ENCODE results near the gene GTF3C2.

Gene GTF3C2

DNA sequence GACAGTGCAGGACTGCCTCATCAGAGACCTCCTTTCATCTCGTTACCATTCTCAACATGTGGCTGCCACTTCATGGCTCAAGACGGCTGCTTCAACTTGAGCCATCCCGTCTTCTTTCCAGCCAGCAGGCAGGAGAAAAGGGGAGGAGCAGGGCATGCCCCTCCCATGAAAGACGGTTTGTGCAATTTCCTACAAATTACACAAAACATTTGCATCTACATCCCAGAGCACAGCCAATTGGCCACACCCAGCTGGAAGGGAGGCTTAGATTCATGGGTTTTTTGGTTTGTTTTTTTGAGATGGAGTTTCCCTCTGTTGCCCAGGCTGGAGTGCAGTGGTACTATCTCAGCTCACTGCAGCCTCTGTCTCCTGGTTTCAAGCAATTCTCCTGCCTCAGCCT, 60.1 kb downstream of the GTF3C2 start:
- DNase-seq (ENCODE audit: low read depth) = no peak

DNA sequence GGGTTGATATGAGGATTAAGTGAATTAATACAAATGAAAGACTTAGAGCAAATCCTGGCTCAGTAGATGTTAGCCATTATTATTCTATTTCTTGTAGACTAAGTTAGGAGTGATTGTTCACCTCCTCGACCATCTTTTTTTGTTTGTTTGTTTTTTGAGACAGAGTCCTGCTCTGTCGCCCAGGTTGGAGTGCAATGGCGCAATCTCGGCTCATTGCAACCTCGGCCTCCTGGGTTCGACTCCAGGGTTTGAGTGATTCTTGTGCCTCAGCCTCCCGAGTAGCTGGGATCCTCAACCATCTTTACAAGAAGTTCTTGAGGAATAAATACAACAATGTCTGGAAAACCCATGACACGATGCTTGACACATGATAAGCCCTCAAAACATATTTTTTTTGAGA, 61.6 kb downstream of the GTF3C2 start:
- no peak for DNase-seq (ENCODE audit: low read depth)

DNA sequence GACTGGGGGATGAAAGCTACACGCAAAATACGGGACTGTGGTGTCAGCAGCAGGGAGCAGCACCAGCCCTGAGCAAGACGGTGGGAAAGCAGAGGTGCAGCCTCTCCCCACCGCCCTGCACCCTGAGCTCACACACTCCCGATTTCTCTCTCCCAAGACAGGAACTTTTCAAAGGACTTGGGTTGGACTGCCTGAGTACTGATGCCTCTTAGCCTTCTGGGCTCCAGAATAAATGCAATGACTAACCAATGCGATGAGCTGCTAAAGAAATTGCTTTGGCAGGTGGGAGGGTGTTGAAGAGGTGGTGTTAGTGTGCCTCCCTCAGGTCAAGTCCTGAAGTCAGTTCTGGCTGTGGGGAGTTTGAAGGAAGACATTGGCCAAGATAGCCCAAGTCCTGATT, 64.7 kb downstream of the GTF3C2 start:
- DNase-seq (ENCODE audit: low read depth) = no peak

DNA sequence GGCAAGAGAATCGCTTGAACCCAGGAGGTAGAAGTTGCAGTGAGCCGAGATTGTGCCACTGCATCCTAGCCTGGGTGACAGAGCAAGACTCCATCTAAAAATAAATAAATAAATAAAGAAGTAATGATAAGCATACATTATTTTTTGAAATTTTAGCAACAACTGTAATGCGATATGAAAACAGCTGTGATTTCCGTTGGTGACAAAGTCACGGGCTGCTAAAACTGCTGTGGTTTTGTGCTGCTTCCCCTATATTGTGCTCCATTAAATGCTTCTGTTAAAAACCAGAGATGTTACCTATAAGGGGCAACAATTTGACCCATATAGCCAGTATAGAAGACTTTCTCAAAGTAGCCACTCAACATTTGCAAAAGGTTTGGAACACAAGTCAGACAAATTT, 66.0 kb downstream of the GTF3C2 start:
- no peak for DNase-seq (ENCODE audit: low read depth)

DNA sequence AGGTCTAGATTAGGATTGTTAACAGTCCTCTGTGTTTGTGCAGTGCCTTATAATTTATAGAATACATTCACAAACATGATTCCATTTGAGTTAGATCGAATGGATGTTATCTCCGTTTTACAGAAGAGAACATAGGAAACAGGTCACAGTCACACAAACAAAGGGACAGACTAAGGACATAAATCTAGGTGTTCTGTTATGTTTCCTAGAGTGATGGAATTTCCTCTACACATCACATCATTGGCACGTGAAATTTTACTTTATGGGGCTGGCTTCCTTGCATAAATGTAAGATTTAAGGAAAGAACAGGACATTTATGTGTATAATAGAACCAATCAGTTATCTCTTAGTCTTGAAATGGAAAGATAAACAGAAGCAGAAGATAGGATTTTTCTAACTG, 68.0 kb downstream of the GTF3C2 start:
- no peak for DNase-seq (ENCODE audit: low read depth)

DNA sequence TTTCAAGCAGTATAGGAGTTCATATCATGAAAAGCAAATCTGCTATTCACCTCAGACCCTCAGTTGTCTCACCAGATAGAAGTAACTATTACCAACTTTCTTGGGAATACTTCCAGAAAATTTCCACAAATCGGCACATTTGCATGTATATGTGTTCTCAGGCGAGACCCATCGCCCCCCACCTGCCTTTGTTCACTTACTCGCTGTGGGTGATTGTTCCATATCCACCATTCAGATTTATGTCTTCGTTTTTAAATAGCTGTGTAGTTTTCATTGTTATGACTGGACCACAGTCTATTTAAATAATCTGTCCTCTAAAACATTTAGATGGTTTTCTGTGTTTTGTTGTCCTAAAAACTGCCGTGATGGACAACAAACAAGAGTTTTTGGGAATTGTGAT, 71.1 kb downstream of the GTF3C2 start:
- DNase-seq (ENCODE audit: low read depth) = no peak

DNA sequence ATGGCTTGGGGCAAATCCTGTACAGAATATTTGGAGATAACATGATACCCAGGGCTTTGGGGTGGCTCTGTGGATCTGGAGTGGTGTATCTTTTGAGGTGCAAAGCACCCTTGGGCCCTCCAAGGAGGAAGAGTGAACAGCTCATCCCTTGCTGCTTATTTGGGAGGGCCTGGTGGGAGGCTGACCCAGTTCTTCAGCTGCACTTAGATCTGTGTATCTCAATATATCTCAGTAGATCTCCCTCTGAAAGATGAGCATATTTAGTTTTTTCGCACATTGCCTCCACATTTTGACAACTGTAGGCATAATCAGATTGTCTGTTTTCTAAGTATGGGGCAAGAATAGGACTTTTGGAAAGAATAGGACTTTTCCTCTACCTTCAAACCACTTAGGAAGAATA, 71.6 kb downstream of the GTF3C2 start:
- no peak for DNase-seq (ENCODE audit: low read depth)

DNA sequence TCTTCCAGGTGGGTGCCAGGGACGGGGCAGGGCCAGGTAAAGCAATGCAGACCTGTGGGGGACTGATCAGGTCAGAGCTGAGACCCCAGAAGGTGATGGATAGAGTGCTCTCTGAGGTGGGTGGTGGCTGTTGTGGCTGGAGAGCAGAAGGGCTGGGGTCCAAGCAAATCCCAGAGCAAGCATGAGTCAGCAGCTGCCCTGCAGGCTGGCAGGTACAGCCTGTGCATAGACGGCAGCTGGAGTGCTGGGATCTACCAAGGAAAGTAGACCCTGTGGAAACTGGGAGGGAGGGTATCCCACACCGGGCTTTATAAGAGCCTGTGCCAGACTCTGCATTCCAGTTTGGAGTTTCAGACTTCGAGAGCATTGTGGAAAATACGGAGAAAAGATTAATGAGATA, 73.7 kb downstream of the GTF3C2 start:
- DNase-seq (ENCODE audit: low read depth) = no peak

DNA sequence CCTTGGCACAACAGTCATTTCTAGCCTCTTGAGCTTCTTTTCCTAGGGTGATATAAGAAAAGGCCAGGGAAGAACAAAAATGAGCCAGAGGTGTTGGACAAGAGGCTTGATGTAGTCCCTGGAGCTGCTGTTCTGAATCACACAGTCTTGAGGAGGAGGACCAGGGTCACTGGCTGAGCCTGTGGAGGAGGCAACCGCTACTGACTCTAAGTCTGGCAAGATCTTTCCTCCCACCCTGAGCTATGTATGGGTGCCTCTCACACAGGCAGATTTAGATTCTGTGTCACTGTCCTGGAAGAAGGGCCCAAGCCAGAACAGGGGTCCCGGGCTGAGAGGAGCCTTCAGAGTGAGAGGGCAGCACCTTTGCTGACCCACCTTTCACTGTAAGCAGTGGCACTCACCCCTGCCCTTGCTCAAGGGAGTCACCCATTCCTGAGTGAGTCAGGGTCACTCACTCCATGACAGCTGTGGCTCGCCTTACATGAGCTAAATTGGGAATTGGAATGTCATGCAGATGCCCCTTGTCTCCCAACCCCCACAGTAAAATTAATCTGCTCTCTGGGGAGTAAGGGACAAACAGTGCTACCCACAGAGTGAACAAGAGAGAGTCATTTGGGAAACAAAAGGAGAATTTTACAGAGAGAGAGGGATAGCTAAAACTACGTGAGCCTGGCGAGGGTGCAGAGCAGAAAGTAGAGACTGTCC, 74.6 kb downstream of the GTF3C2 start, which contains the start of gene TRIM54:
TSS of gene TRIM54 (plus strand) at position 575 of the 705 bp plus-strand sequence. CDS start 303 bp downstream, outside the sequence.
- no peak for DNase-seq (ENCODE audit: low read depth)

DNA sequence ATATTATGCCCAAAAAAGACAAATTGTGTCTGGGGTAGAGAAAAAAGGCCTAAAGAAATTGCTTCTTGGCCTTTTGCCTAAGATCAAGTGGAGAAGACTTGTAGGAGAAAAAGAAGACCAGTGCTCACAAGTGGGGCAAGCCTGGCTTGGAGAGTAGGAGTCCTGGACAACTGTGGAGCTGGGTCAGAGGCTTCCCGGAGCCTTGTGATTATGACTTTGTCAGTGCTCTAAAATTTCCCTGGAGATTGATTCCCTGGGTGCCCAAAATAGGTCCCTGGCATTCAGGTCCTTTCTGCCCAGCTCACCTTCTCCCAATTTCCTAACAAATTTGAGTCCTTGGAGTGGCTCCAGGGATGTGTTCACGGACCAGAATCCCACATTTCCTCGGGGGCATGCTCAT, 75.1 kb downstream of the GTF3C2 start:
- no peak for DNase-seq (ENCODE audit: low read depth)

DNA sequence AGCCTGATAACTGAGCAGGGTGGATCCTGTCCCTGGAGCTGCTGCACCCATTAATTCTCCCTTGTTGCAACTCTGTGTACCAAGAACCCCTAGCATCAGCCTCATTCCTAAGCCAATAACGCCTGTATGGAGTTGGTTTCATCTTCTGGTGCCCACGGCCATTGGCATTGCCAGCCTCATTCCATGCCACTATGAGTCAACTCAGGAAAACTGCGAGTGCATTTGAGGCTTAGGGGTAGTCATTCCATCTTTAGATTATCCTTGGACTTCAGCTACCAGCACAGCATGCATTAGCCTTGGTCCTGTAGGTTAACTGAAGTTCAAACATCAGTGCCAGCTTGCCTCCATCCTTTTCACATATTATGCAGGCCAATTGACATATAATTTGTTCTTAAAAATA, 75.7 kb downstream of the GTF3C2 start:
- no peak for DNase-seq (ENCODE audit: low read depth)

DNA sequence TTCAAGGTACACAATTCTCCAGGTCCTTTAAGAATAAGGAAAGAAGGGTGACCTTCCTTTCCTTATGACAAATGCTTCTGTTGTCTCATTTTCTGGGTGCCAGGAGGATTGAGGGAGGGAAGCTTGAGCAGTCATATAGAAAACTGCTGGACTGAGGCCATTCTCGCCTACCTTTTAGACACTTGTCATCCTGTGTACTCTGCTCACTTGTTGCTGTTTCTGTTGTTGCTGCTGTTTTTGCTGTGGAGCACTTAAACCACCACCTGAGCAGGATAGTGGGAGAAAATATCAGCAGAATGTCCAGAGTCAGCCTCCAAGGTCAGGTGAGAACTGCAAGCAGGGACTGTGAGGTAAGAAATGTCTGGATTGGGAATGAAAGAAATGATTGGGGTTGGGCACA, 78.6 kb downstream of the GTF3C2 start:
- DNase-seq (ENCODE audit: low read depth) = no peak
